IgD-negative memory B cell (primary cell): ENCODE measurements around the gene XRN2. TPM values are rescaled to one million over a fixed set of nuclear protein-coding genes. Genes with fewer than 3 reads are reported as not detected.
"Not testable (repeated sequence)": the region's sequence is repeated elsewhere in the genome, so short reads cannot be mapped to it uniquely, and the experiment has no call there.

ENCODE experiments used
- H3K27ac Mint-ChIP-seq, 3 donors: one replicate each; pipeline ENCODE4 v1.8.0; 2020 to 2022; ENCODE audit warnings: mild to moderate bottlenecking in 3 of 3, mixed read lengths in 3 of 3, moderate library complexity in 1 of 3
- H3K27me3 Mint-ChIP-seq: one replicate; pipeline ENCODE4 v1.8.0; 2021; ENCODE audit warnings: mixed read lengths
- H3K36me3 Mint-ChIP-seq: one replicate; pipeline ENCODE4 v1.8.0; 2020; ENCODE audit warnings: mild to moderate bottlenecking, mixed read lengths
- H3K4me1 Mint-ChIP-seq, 3 donors: one replicate each; pipeline ENCODE4 v1.8.0; 2020 to 2022; ENCODE audit warnings: mixed read lengths in 3 of 3, mild to moderate bottlenecking in 1 of 3
- H3K4me3 Mint-ChIP-seq, 4 donors: one replicate each; pipeline ENCODE4 v1.8.0; 2020 to 2022; ENCODE audit warnings: mild to moderate bottlenecking in 4 of 4, mixed read lengths in 4 of 4, moderate library complexity in 3 of 4
- H3K9me3 Mint-ChIP-seq, 3 donors: one replicate each; pipeline ENCODE4 v1.8.0; 2020 to 2021; ENCODE audit warnings: mixed read lengths in 3 of 3, mild to moderate bottlenecking in 1 of 3
- polyA plus RNA-seq: library from polyadenylated mRNA; unstranded; fragments of 300-500 nt; fragmentation: Illumina TruSeq; gene quantifications from one replicate; pipeline ENCODE4 v1.2.3, GENCODE V29; 2021

The XRN2 gene
- polyA plus RNA-seq, 1 donor from 2014 or later: 48.4 TPM

- H3K4me3 Mint-ChIP-seq: peak overlapping the region; percentile 50 to 65 (median 61)
- peaks cover 61% of the 10 kb centered on the region for H3K27me3 Mint-ChIP-seq
- H3K9me3 Mint-ChIP-seq: peaks cover 0 to 11% (median 10%) of the 10 kb centered on the region in 3 donors
- H3K4me1 Mint-ChIP-seq: peaks cover 12 to 23% (median 12%) of the 10 kb centered on the region in 3 donors
- peak overlapping the region in 2 of 3 donors; percentile 31 to 82 for H3K27ac Mint-ChIP-seq
- peaks cover 2% of the 10 kb centered on the region for H3K36me3 Mint-ChIP-seq
Measured at GRCh38 chr20:21395666-21396598, 92.8 kb downstream of the XRN2 start.

DNA sequence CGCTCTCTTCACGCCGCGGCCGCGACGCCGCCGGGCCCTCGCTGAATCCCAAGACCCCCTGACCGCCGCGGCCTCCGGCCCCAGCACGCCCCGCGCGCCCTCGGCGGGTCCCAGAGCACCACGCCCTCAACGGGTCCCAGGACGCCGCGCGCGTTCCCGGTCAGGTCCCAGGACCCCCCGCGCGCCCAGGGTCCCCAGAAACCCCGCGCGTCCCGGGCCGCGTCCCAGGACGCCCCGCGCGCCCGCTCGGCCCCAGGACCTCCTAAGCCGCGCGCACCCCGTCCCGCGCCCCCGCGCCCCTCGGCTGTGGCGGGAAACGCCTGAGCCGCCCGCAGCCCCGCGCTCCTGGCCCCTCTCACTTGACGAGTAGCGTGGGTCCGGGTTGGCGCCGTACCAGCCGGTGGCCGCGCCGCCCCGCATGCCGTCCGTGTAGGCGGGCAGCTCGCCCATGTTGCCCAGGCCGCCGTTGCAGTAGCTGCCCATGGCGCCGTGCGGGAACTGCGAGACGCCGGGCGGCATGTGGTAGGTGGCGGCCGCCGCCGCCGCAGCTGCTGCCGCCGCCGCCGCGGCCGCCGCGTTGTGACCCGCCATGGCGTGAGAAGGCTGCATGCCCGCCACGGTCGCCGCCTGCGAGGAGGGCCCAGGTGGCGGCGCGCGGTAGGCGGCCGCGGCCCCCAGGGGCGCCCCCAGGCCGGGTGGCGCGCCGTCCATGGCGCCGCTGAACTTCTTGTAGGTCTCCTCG lies 93.6 kb downstream of the XRN2 start:
- H3K4me3 Mint-ChIP-seq: peak overlapping the region in 1 of 4 donors; percentile 39
- H3K9me3 Mint-ChIP-seq: peaks cover 0 to 11% (median 10%) of the 10 kb centered on the region in 3 donors
- peaks cover 56% of the 10 kb centered on the region for H3K27me3 Mint-ChIP-seq
- H3K27ac Mint-ChIP-seq: no peak overlapping the region
- peaks cover 2% of the 10 kb centered on the region for H3K36me3 Mint-ChIP-seq
- H3K4me1 Mint-ChIP-seq: peaks cover 8 to 22% (median 10%) of the 10 kb centered on the region in 3 donors

- peak within 1 kb of the TSS; percentile 34 to 88 (median 74) for H3K4me3 Mint-ChIP-seq
- H3K27me3 Mint-ChIP-seq: peaks cover 49% of the 10 kb centered on the region
- H3K27ac Mint-ChIP-seq: peak within 1 kb of the TSS in 2 of 3 donors; percentile 86 to 95
- H3K4me1 Mint-ChIP-seq: peaks cover 5 to 14% (median 8%) of the 10 kb centered on the region in 3 donors
- H3K9me3 Mint-ChIP-seq: peaks cover 0 to 10% (median 9%) of the 10 kb centered on the region in 3 donors
- no peaks in the 10 kb centered on the region for H3K36me3 Mint-ChIP-seq
Measured at GRCh38 chr20:21397341-21398108, 94.4 kb downstream of the XRN2 start, which contains the start of gene NKX2-4. NKX2-4 (minus strand) TSS chr20:21397526; CDS start chr20:21397399, 127 bp downstream.

DNA sequence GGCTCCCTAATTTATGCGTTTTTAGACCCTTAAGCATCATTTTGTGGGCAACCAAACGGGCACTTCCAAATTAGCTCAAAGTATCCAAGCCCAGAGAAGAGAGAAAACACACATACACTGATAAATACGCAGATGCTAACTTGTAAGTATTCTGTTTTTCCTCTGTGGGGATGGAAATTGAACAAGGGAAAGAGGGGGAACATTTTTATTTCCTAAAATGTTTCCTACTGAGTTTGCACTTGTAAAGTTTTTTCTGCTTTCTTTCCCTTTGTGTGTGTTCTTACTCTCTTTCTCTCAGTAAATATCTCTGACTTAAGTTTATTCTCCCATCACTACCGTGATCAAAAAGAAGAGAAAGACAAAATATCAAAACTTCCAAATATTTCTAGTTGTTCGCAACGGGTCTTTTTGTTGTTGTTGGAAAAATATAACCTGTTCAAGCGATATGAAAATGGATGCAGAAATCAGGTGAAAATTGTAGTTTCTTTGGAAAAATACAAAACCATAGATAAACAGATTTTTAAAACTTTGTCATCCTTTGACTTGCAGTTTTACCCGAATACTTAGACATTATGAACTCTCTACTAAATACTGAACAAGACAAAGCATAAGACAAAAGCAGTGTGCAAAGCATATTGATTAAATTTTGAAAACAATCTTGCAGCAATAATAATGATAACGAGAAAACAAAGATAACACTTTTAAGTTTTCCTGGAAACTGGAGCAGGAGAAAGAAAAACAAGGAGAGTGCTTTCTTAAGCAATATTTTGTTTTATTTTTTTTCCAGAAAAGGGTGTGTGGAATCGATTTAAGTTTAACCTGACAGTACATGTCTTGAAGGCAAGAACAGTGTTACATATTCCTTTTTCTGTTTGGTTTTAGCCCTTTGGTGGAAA lies 95.2 kb downstream of the XRN2 start:
- Mint-ChIP-seq H3K27me3 (peaks cover 40% of the 10 kb centered on the region), H3K36me3 (no peaks in the 10 kb centered on the region), H3K4me3 (peak overlapping the region; percentile 34 to 88 (median 74)), H3K27ac (peak overlapping the region in 2 of 3 donors; percentile 86 to 95), H3K9me3 (peaks cover 0 to 10% (median 9%) of the 10 kb centered on the region in 3 donors), H3K4me1 (peaks cover 1 to 8% (median 6%) of the 10 kb centered on the region in 3 donors)

- peaks cover 0 to 7% (median 6%) of the 10 kb centered on the region in 3 donors for H3K4me1 Mint-ChIP-seq
- H3K27me3 Mint-ChIP-seq: peaks cover 39% of the 10 kb centered on the region
- no peaks in the 10 kb centered on the region for H3K36me3 Mint-ChIP-seq
- no peak overlapping the region for H3K4me3 Mint-ChIP-seq
- H3K9me3 Mint-ChIP-seq: peaks cover 0 to 10% (median 9%) of the 10 kb centered on the region in 3 donors
- H3K27ac Mint-ChIP-seq: no peak overlapping the region
Measured at GRCh38 chr20:21399005-21399475, 95.9 kb downstream of the XRN2 start.

- H3K27me3 Mint-ChIP-seq: peaks cover 33% of the 10 kb centered on the region
- no peak overlapping the region for H3K27ac Mint-ChIP-seq
- no peaks in the 10 kb centered on the region for H3K36me3 Mint-ChIP-seq
- no peaks in the 10 kb centered on the region for H3K4me1 Mint-ChIP-seq
- no peak overlapping the region for H3K4me3 Mint-ChIP-seq
- H3K9me3 Mint-ChIP-seq: peaks cover 10 to 25% (median 15%) of the 10 kb centered on the region in 3 donors
Measured at GRCh38 chr20:21411725-21412124, 108.6 kb downstream of the XRN2 start.

GRCh38 chr20:21413996-21414395 lies 110.9 kb downstream of the XRN2 start:
- peaks cover 34% of the 10 kb centered on the region for H3K27me3 Mint-ChIP-seq
- H3K4me1 Mint-ChIP-seq, H3K4me3 Mint-ChIP-seq: not testable (repeated sequence)

GRCh38 chr20:21419147-21419546 lies 116.0 kb downstream of the XRN2 start:
- Mint-ChIP-seq H3K9me3 (peaks cover 10 to 32% (median 25%) of the 10 kb centered on the region in 3 donors), H3K27me3 (peaks cover 11% of the 10 kb centered on the region)
- H3K4me3 Mint-ChIP-seq, H3K27ac Mint-ChIP-seq, H3K4me1 Mint-ChIP-seq, H3K36me3 Mint-ChIP-seq: not testable (repeated sequence)

More at GRCh38 chr20:21413996-21414395, 110.9 kb downstream of the XRN2 start:
- H3K36me3 Mint-ChIP-seq, H3K27ac Mint-ChIP-seq: not testable (repeated sequence)
- peaks cover 10 to 25% (median 19%) of the 10 kb centered on the region in 3 donors for H3K9me3 Mint-ChIP-seq

DNA sequence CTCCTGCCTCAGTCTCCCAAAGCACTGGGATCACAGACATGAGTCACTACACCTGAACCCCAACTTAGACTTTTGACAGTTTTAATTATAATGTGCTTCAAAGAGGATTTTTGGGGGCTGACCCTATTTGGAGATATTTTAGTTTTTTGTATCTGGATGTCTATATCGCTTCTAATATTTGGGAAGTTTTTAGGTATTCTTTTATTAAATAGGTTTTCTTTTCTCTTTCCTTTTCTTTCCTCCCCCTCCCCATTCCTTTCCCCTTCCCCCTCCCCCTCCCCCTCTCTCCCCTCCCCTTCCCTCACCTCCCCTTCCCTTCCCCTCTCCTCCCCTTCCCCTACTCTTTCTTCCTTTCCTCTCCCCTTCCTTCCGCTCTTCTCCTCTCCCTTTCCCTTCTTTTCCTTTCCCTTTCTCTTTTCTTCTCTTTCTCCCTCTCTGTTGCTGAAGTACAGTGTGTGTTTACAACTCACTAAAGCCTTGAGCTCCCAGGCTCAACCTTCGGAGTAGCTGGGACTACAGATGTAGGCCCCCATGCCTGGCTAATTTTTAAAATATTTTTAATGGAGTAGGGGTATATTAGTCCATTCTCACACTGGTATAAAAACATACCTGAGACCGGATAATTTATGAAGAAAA lies 118.6 kb downstream of the XRN2 start:
- Mint-ChIP-seq H3K4me1 (no peaks in the 10 kb centered on the region), H3K4me3 (no peak overlapping the region), H3K36me3 (no peaks in the 10 kb centered on the region), H3K27ac (no peak overlapping the region), H3K27me3 (peaks cover 3% of the 10 kb centered on the region), H3K9me3 (peaks cover 9 to 42% (median 37%) of the 10 kb centered on the region in 3 donors)

- not testable (repeated sequence) for H3K4me1 Mint-ChIP-seq, H3K27me3 Mint-ChIP-seq, H3K27ac Mint-ChIP-seq, H3K36me3 Mint-ChIP-seq, H3K4me3 Mint-ChIP-seq
- peaks cover 9 to 42% (median 32%) of the 10 kb centered on the region in 3 donors for H3K9me3 Mint-ChIP-seq
Measured at GRCh38 chr20:21423712-21424111, 120.6 kb downstream of the XRN2 start.

- H3K27ac Mint-ChIP-seq: no peak overlapping the region
- peaks cover 2% of the 10 kb centered on the region for H3K27me3 Mint-ChIP-seq
- H3K9me3 Mint-ChIP-seq: peaks cover 7 to 33% (median 31%) of the 10 kb centered on the region in 3 donors
- peak overlapping the region in 2 of 4 donors; percentile 38 to 61 for H3K4me3 Mint-ChIP-seq
- no peaks in the 10 kb centered on the region for H3K4me1 Mint-ChIP-seq
- H3K36me3 Mint-ChIP-seq: no peaks in the 10 kb centered on the region
Measured at GRCh38 chr20:21424846-21425245, 121.7 kb downstream of the XRN2 start.

- Mint-ChIP-seq H3K36me3 (no peaks in the 10 kb centered on the region), H3K27me3 (peaks cover 8% of the 10 kb centered on the region)
Measured at GRCh38 chr20:21430020-21430419, 126.9 kb downstream of the XRN2 start.

GRCh38 chr20:21432911-21433310 lies 129.8 kb downstream of the XRN2 start:
- Mint-ChIP-seq H3K36me3 (no peaks in the 10 kb centered on the region), H3K4me3 (no peak overlapping the region), H3K4me1 (no peaks in the 10 kb centered on the region), H3K9me3 (peaks cover 0 to 2% (median 2%) of the 10 kb centered on the region in 3 donors), H3K27me3 (peaks cover 10% of the 10 kb centered on the region), H3K27ac (no peak overlapping the region)

More at GRCh38 chr20:21430020-21430419, 126.9 kb downstream of the XRN2 start:
- Mint-ChIP-seq H3K4me3 (no peak overlapping the region), H3K4me1 (no peaks in the 10 kb centered on the region), H3K27ac (no peak overlapping the region), H3K9me3 (peaks cover 3 to 11% (median 8%) of the 10 kb centered on the region in 3 donors)
